Adrenal gland (tissue), 12 donors: ENCODE data around the gene BEND7. TPM values are rescaled to one million over a fixed set of nuclear protein-coding genes. Genes with fewer than 3 reads are reported as not detected.

Source experiments
- DNase-seq, 7 donors: peaks; one replicate each; pipeline ENCODE4 v3.0.0-alpha.2; 2019 to 2020
- H3K27ac ChIP-seq, 5 donors: fragments of 200-600 bp; sonication (generic) in 4 of 5; 1 replicate in 3 of 5; 2 replicates in 2 of 5; pipeline versions ENCODE4 v1.5.1 to v1.8.0; 2016 to 2020; ENCODE audit warnings: mild to moderate bottlenecking in 1 of 5
- H3K27me3 ChIP-seq: fragments of 200-600 bp; 2 replicates; pipeline ENCODE4 v1.8.0; 2021
- H3K36me3 ChIP-seq, 2 donors: fragments of 200-600 bp; replicated peaks in 1 of 2; 1 replicate in 1 of 2; 2 replicates in 1 of 2; pipeline versions ENCODE4 v1.5.1 to v1.8.0; 2018 to 2022
- H3K4me1 ChIP-seq, 2 donors: fragments of 200-600 bp; replicated peaks in 1 of 2; 1 replicate in 1 of 2; 2 replicates in 1 of 2; pipeline versions ENCODE4 v1.5.1 to v1.8.0; 2018 to 2021
- H3K4me3 ChIP-seq, 4 donors: fragments of 200-600 bp; sonication (generic) in 3 of 4; one replicate each; pipeline ENCODE4 v1.5.1; 2016 to 2018
- H3K9me3 ChIP-seq, 3 donors: fragments of 200-600 bp; sonication (generic) in 1 of 3; replicated peaks in 1 of 3; 1 replicate in 2 of 3; 2 replicates in 1 of 3; pipeline versions ENCODE4 v1.5.1 to v1.8.0; 2016 to 2021
- CTCF ChIP-seq, 6 experiments: fragments of 450-650 bp in 4 of 6; fragments of 200-600 bp in 2 of 6; sonication (generic) in 1 of 6; IDR thresholded peaks; 1 replicate in 5 of 6; 2 replicates in 1 of 6; pipeline versions ENCODE4 v1.5.1 to v1.8.0; 2016 to 2021; ENCODE audit warnings: antibody characterized with exemption in 6 of 6, mild to moderate bottlenecking in 2 of 6, moderate library complexity in 1 of 6
- POLR2A ChIP-seq, 2 donors: fragments of 450-650 bp; IDR thresholded peaks; one replicate each; pipeline ENCODE4 v1.6.1; 2017; ENCODE audit warnings: antibody characterized with exemption in 2 of 2, mild to moderate bottlenecking in 2 of 2, moderate library complexity in 1 of 2
- WGBS, 4 donors: extraction: QIAGEN DNeasy Blood & Tissue Kit in 2 of 4; methylation state at CpG; one replicate each; pipeline versions ENCODE4 v1.1.5 to v1.1.7; 2013 to 2017; 5-methylcytosine and 5-hydroxymethylcytosine counted together
- intact Hi-C, 2 donors: fragments of 100-400 bp; cut with DNase I; formaldehyde crosslinking; loops; one replicate each; pipeline versions ENCODE4 v1.14.1 to v1.15.0; 2022 to 2023
- polyA plus RNA-seq, 3 donors: library from polyadenylated mRNA; stranded (reverse); fragments of 200-250 nt in 2 of 3; fragments of 350-450 nt in 1 of 3; fragmentation: Illumina TruSeq in 1 of 3; extraction: RNeasy Lipid Tissue Mini Kit (QIAGEN cat#74804) in 1 of 3; gene quantifications; one replicate each; pipeline ENCODE4 v1.2.3, GENCODE V29; 2013 to 2014
- total RNA-seq, 9 donors: library from RNA; depleted of rRNA in 4 of 9; stranded (reverse); fragments of >200 nt in 4 of 9; fragments of 120-200 nt in 1 of 9; fragmentation: NEBNext Ultra II Directional in 1 of 9; extraction: Animal tissue kit (Norgen Biotek cat#: 25700) in 1 of 9; gene quantifications; one replicate each; pipeline versions ENCODE4 v1.1.0 to v1.2.4, GENCODE V29; 2013 to 2023
- donor health status: healthy with polysubstance abuse.
- donor health status: Bipolar disorder and iron deficiency.
- donor health status: DM: yes; HTN: yes; CAD: no.
- donor health status: DM: no; HTN: no; CAD: no.
- donor health status: DM: no; HTN: no; CAD: no.
- donor health status: DM: yes; HTN: yes; CAD: no.

The BEND7 gene
- total and polyA plus RNA-seq, 12 donors, result 5.3 to 21.5 (median 13.7) TPM

DNA sequence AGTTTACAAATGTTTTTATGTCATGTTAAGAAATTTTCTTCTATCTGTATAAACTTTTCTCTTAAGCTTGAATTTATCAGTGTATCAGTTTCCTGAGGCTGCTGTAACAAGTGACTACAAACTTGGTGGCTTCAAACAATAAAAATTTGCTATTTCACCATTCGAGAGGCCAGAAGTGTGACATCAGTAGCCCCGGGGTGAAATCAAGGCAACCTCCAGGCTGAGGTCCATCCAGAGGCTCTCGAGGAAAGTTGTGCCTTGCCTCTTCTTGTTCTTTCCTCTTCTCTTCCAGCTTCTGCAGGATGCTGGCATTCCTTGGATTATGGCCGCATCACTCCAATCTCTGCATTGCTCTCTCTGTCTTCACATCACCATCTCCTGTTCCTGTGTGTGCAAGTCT lies 6.5 kb upstream of the BEND7 start:
- Histone ChIP-seq H3K4me1 (no peaks in the 10 kb centered on the region), H3K9me3 (no peaks in the 10 kb centered on the region), H3K27me3 (no peaks in the 10 kb centered on the region), H3K27ac (no peak overlapping the region), H3K36me3 (no peaks in the 10 kb centered on the region), H3K4me3 (no peak overlapping the region)
- DNase-seq, result no peak
- 84 to 94% (median 92%) methylated on average over 4 of the region's 4 CpGs for WGBS, 4 donors
- TF ChIP-seq POLR2A (IDR thresholded peaks at IDR 0.05), result no peak
- no peak for TF ChIP-seq CTCF (IDR thresholded peaks at IDR 0.05)
- intact Hi-C loops, result no loop called here

DNA sequence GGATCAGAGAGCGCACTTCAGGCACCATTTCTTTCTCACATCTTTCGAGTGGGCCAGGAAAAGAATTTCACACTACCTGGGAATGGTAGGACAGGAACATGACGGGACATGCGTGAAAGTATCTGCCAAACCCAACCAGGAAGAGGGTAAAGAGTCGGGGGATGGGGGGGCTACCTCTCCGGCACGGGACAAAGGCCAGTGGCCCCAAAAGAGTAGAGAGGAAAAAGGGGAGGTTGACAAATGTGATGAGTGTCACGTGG lies 830 bp upstream of the BEND7 start:
- Histone ChIP-seq H3K27ac (peak overlapping the region in 1 of 5 donors; percentile 83), H3K4me1 (peaks cover 5 to 20% of the 10 kb centered on the region in 2 donors), H3K4me3 (peak overlapping the region in 1 of 4 donors; percentile 76), H3K9me3 (no peaks in the 10 kb centered on the region), H3K27me3 (no peaks in the 10 kb centered on the region), H3K36me3 (no peaks in the 10 kb centered on the region)
- DNase-seq, result no peak
- intact Hi-C loops, result no loop called here
- TF ChIP-seq POLR2A (IDR thresholded peaks at IDR 0.05) (no peak), CTCF (IDR thresholded peaks at IDR 0.05) (no peak)
- 46 to 60% (median 57%) methylated on average over 8 of the region's 8 CpGs for WGBS, 4 donors

DNA sequence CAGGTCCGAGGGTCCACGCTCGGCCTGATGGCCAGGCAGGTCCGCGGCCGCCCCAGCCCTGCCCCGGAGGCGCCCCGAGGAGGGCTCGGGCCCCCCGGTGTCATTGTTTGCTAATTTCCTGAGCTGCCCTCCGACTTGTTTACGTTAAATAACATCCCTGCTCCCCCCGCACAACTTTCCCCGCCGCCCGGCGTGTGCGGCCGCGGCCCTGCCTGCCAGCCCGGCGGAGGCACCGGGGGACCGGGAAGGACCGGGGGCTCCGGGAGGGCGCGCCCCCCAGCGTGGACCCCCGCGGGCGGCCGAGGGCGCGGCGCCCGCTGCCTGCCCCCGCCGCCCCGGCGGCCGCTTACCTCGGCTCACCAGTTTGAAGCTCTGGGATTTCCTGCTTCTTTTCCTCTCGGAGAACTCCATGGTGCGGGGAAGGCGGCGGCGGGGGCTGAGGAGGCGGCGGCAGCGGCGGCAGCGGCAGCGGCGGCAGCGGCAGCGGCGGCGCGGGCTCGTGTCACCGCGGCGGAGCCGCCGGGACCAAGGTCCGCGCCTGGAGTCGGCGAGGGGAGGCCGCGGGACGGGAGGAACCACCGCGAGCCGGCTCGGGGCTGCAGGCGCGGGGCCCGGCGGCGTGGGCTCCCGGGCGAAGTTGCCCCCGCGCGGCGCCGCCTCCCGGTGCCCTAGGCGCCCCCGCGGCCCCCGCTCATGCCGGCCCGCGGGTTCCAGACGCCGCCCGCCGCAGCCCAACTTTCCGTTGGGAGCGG lies 515 bp downstream of the BEND7 start:
- Histone ChIP-seq H3K36me3 (no peaks in the 10 kb centered on the region), H3K9me3 (no peaks in the 10 kb centered on the region), H3K27me3 (no peaks in the 10 kb centered on the region), H3K27ac (peak overlapping the region in 3 of 5 donors; percentile 43 to 83 (median 60)), H3K4me3 (peak overlapping the region in 3 of 4 donors; percentile 37 to 76 (median 68)), H3K4me1 (peaks cover 5 to 20% of the 10 kb centered on the region in 2 donors)
- intact Hi-C loops, result no loop called here
- peak in 6 of 7 donors; percentile 16 to 31 (median 28) for DNase-seq
- WGBS, 4 donors, result 0 to 3% (median 2%) methylated on average over 14 to 102 of the region's 104 CpGs
- TF ChIP-seq POLR2A (IDR thresholded peaks at IDR 0.05), result no peak
- no peak for TF ChIP-seq CTCF (IDR thresholded peaks at IDR 0.05)

DNA sequence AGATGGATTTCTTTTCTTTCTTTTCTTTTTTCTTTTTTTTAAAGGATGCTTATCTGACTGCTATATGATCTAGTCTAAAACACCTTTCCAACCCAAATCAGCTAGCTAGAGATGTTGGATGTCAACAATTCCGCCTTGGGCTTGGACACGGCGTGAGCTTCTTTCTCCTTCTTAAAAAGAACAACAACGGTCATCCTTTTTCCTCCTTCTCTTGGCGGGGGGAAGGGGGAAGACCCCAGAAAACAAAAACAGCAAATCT lies 1.0 kb downstream of the BEND7 start:
- intact Hi-C loops, result no loop called here
- peaks cover 5 to 20% of the 10 kb centered on the region in 2 donors for H3K4me1 ChIP-seq
- no peaks in the 10 kb centered on the region for H3K36me3 ChIP-seq
- H3K27ac ChIP-seq, result peak overlapping the region in 3 of 5 donors; percentile 43 to 83 (median 60)
- WGBS, 4 donors, result 0 to 16% (median 13%) methylated on average over 5 of the region's 5 CpGs
- DNase-seq, result no peak
- peak overlapping the region in 3 of 4 donors; percentile 37 to 76 (median 68) for H3K4me3 ChIP-seq
- no peaks in the 10 kb centered on the region for H3K27me3 ChIP-seq
- no peaks in the 10 kb centered on the region for H3K9me3 ChIP-seq
- TF ChIP-seq CTCF (IDR thresholded peaks at IDR 0.05) (no peak), POLR2A (IDR thresholded peaks at IDR 0.05) (no peak)
